Measurements from ENCODE around the gene KLHL1.

DNA sequence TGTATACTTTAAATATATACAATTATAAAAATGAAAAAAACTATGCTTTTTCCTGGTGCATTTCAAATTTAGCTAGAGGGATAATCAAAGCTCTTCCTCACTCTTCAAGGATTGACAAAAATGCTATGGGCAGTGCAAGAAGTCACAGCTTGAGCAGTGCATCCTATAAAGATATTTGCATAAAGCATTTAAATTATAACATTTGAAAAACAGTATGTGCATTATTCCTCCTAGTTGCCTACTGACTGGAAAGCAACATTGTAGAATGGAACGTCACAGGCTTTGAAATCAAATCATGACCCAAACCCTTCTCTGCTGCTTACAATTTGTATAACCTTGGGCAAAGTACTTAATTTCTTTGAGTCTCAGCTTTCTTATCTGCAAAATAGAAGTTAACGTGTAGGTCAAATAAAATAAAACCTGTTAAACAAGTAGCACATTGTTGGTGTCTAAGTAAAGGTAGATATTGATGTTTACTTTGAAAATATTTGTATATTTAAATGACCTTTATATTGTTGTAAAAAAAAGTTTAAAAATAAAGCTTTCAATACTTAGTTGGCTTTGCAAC, 9.2 kb upstream of the KLHL1 start:
- TF ChIP-seq, protein P1, sequence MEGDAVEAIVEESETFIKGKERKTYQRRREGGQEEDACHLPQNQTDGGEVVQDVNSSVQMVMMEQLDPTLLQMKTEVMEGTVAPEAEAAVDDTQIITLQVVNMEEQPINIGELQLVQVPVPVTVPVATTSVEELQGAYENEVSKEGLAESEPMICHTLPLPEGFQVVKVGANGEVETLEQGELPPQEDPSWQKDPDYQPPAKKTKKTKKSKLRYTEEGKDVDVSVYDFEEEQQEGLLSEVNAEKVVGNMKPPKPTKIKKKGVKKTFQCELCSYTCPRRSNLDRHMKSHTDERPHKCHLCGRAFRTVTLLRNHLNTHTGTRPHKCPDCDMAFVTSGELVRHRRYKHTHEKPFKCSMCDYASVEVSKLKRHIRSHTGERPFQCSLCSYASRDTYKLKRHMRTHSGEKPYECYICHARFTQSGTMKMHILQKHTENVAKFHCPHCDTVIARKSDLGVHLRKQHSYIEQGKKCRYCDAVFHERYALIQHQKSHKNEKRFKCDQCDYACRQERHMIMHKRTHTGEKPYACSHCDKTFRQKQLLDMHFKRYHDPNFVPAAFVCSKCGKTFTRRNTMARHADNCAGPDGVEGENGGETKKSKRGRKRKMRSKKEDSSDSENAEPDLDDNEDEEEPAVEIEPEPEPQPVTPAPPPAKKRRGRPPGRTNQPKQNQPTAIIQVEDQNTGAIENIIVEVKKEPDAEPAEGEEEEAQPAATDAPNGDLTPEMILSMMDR (IDR thresholded peaks at IDR 0.05), result no peak
- no peak for TF ChIP-seq POLR2A (IDR thresholded peaks at IDR 0.05)

Measured in adrenal gland (tissue), 5 donors.